HepG2 (cell line): ENCODE results near the gene NDUFB3. TPM values are rescaled to one million over a fixed set of nuclear protein-coding genes. Genes with fewer than 3 reads are reported as not detected.

Source experiments
- ATAC-seq: fragments of 200-7000 bp; cut with Tn5 transposase; 3 replicates; pipeline ENCODE4 v1.9.1; 2020; ENCODE audit warnings: mild to moderate bottlenecking, moderate library complexity
- BruUV-seq: library from RNA; stranded (reverse); fragments of 400-500 nt; replicated peaks from 2 replicates; lab custom pipeline; 2021; lab: Mats Ljungman, UMichigan
- CTCF ChIA-PET: fragments of 300-600 bp; formaldehyde crosslinking; extraction: SDS; loops from one replicate; lab custom pipeline; 2021; ENCODE audit warnings: low total read pairs, inconsistent platforms, low intra/inter-chr PET ratio; lab: Yijun Ruan, JAX
- POLR2A ChIA-PET: fragments of 350-600 bp; sonication (Branson Sonifier 250); formaldehyde crosslinking; loops from one replicate; lab custom pipeline; 2020; ENCODE audit warnings: antibody characterized with exemption, inconsistent platforms; lab: Yijun Ruan, JAX
- DNase-seq: peaks from one replicate; pipeline ENCODE4 v3.0.0-alpha.2; 2015; ENCODE audit warnings: low spot score
- FAIRE-seq: peaks from 3 replicates; lab custom pipeline; 2011; peaks lifted over from hg19 to GRCh38; lab: Jason Lieb, UNC
- H2AFZ ChIP-seq: one replicate; pipeline ENCODE4 v1.6.1; 2011; ENCODE audit warnings: low read length, inconsistent platforms
- H3K27ac ChIP-seq: fragments of 300-600 bp; 3 replicates; pipeline ENCODE4 v1.8.0; 2011; ENCODE audit warnings: mixed run types, mild to moderate bottlenecking, mixed read lengths, low read length, inconsistent platforms; ENCODE audit not compliant: insufficient read depth; ENCODE audit errors: extremely low read length
- H3K27me3 ChIP-seq, 2 experiments: fragments of 200-600 bp in 1 of 2; 2 replicates in 1 of 2; 3 replicates in 1 of 2; pipeline versions ENCODE4 v1.6.0 to v1.8.0; 2011; ENCODE audit warnings: low read length in 2 of 2, mild to moderate bottlenecking in 2 of 2, moderate library complexity in 2 of 2, inconsistent platforms in 1 of 2; ENCODE audit not compliant: insufficient read depth in 2 of 2, control insufficient read depth in 1 of 2
- H3K36me3 ChIP-seq, 2 experiments: fragments of 200-600 bp in 1 of 2; replicated peaks in 1 of 2; 2 replicates in 1 of 2; 3 replicates in 1 of 2; pipeline versions ENCODE4 v1.5.1 to v1.8.0; 2011; ENCODE audit warnings: low read length in 2 of 2, inconsistent platforms in 1 of 2; ENCODE audit not compliant: insufficient read depth in 2 of 2, control insufficient read depth in 1 of 2
- H3K4me1 ChIP-seq: 2 replicates; pipeline ENCODE4 v1.5.1; 2012; ENCODE audit warnings: low read length, inconsistent platforms; ENCODE audit not compliant: insufficient read depth
- H3K4me2 ChIP-seq: 2 replicates; pipeline ENCODE4 v1.6.0; 2011; ENCODE audit warnings: low read depth, low read length, inconsistent platforms
- H3K4me3 ChIP-seq, 3 experiments: fragments of 200-600 bp in 1 of 3; sonication (generic), shearing (Covaris generic) in 1 of 3; replicated peaks in 1 of 3; 2 replicates each; pipeline ENCODE4 v1.5.1; 2011 to 2016; ENCODE audit warnings: low read length in 3 of 3, inconsistent platforms in 2 of 3, low read depth in 2 of 3, mild to moderate bottlenecking in 2 of 3, control low read depth in 1 of 3, mixed read lengths in 1 of 3; ENCODE audit not compliant: insufficient read depth in 1 of 3
- H3K79me2 ChIP-seq: one replicate; pipeline ENCODE4 v1.6.1; 2011; ENCODE audit warnings: low read length, inconsistent platforms; ENCODE audit not compliant: insufficient read depth
- H3K9ac ChIP-seq: 2 replicates; pipeline ENCODE4 v1.6.0; 2011; ENCODE audit warnings: mild to moderate bottlenecking, low read depth, low read length, inconsistent platforms; ENCODE audit not compliant: insufficient read depth
- H3K9me3 ChIP-seq: 2 replicates; pipeline ENCODE4 v1.5.1; 2012; ENCODE audit warnings: mild to moderate bottlenecking, low read length
- H4K20me1 ChIP-seq: 2 replicates; pipeline ENCODE4 v1.6.0; 2011; ENCODE audit warnings: inconsistent platforms, mild to moderate bottlenecking, low read length, moderate library complexity; ENCODE audit not compliant: insufficient read depth
- NFE2 ChIP-seq: sonication (generic); formaldehyde crosslinking; IDR thresholded peaks from 2 replicates; pipeline ENCODE4 v1.4.0; 2020; ENCODE audit warnings: missing genetic modification reagents
- SNAI1 ChIP-seq: sonication (generic); formaldehyde crosslinking; IDR thresholded peaks from 2 replicates; pipeline ENCODE4 v1.5.0; 2020; ENCODE audit warnings: mild to moderate bottlenecking, missing genetic modification reagents, borderline replicate concordance
- ZKSCAN5 ChIP-seq: sonication (generic); formaldehyde crosslinking; IDR thresholded peaks from 2 replicates; pipeline ENCODE4 v1.5.1; 2020; ENCODE audit warnings: mild to moderate bottlenecking, missing genetic modification reagents
- ZNF20 ChIP-seq: sonication (generic); formaldehyde crosslinking; IDR thresholded peaks from 2 replicates; pipeline ENCODE4 v1.4.0; 2020; ENCODE audit warnings: mild to moderate bottlenecking, moderate library complexity, missing genetic modification reagents
- ZNF367 ChIP-seq: sonication (generic); formaldehyde crosslinking; IDR thresholded peaks from 2 replicates; pipeline ENCODE4 v1.4.0; 2020; ENCODE audit warnings: missing genetic modification reagents, borderline replicate concordance
- ZNF558 ChIP-seq: sonication (generic); formaldehyde crosslinking; IDR thresholded peaks from 2 replicates; pipeline ENCODE4 v1.9.0; 2022; ENCODE audit warnings: mild to moderate bottlenecking, missing genetic modification reagents, borderline replicate concordance
- ZNF616 ChIP-seq: sonication (generic); formaldehyde crosslinking; IDR thresholded peaks from 2 replicates; pipeline ENCODE4 v1.5.0; 2020; ENCODE audit warnings: low read depth, mild to moderate bottlenecking, missing genetic modification reagents
- ZNF878 ChIP-seq: sonication (generic); formaldehyde crosslinking; IDR thresholded peaks from 2 replicates; pipeline ENCODE4 v1.8.1; 2023; ENCODE audit warnings: mild to moderate bottlenecking, missing genetic modification reagents, moderate library complexity
- WGBS: methylation state at CpG from one replicate; pipeline ENCODE4 v1.1.6; 2017; ENCODE audit warnings: low lambda C conversion rate; 5-methylcytosine and 5-hydroxymethylcytosine counted together
- in situ Hi-C: cut with HindIII; loops from 2 replicates; pipeline ENCODE4 v1.10.0; 2017; ENCODE audit warnings: low pct_unique_long_range_greater_than_20kb; ENCODE audit not compliant: extremely low pct_ligation_motif_present
- intact Hi-C: fragments of 100-400 bp; cut with micrococcal nuclease; formaldehyde crosslinking; loops from one replicate; pipeline ENCODE4 v1.10.0; 2022; ENCODE audit not compliant: unreplicated experiment
- polyA plus RNA-seq, 8 experiments: library from polyadenylated mRNA; depleted of rRNA in 3 of 8; stranded (reverse) in 7 of 8; unstranded in 1 of 8; fragments of >200 nt; fragmentation: Illumina TruSeq in 4 of 8; extraction: Trizol in 4 of 8; gene quantifications; 2 replicates each; pipeline versions ENCODE4 v1.2.1 to v1.2.3, GENCODE V29; 2011 to 2016; ENCODE audit warnings: low read depth in 4 of 8, missing spikeins in 1 of 8, mixed read lengths in 1 of 8; ENCODE audit not compliant: insufficient read depth in 1 of 8
- total RNA-seq, 5 experiments: library from RNA; depleted of rRNA; stranded (reverse); fragments of >200 nt; fragmentation: Illumina TruSeq; extraction: Trizol; gene quantifications; 2 replicates each; pipeline ENCODE4 v1.2.3, GENCODE V29; 2016; ENCODE audit warnings: low read depth in 1 of 5
- TF ChIP-seq, protein P1 (sequence below): sonication (generic); formaldehyde crosslinking; IDR thresholded peaks from 2 replicates; pipeline ENCODE4 v1.4.0; 2020; ENCODE audit warnings: missing genetic modification reagents
- TF ChIP-seq, protein P2 (sequence below), 2 experiments: IDR thresholded peaks; 2 replicates each; pipeline ENCODE4 v1.6.1; 2011 to 2012; ENCODE audit warnings: low read length in 2 of 2, borderline replicate concordance in 1 of 2, low read depth in 1 of 2, mild to moderate bottlenecking in 1 of 2, moderate library complexity in 1 of 2
- TF ChIP-seq, protein P3 (sequence below): sonication (generic); formaldehyde crosslinking; IDR thresholded peaks from 2 replicates; pipeline ENCODE4 v1.4.0; 2020; ENCODE audit warnings: missing genetic modification reagents

NDUFB3 gene
- total and polyA plus RNA-seq, 2 of the 13 experiments (the other 11 are each of a cell fraction or from before 2014, with no cell fraction given), result 50.7 to 159 TPM

DNA sequence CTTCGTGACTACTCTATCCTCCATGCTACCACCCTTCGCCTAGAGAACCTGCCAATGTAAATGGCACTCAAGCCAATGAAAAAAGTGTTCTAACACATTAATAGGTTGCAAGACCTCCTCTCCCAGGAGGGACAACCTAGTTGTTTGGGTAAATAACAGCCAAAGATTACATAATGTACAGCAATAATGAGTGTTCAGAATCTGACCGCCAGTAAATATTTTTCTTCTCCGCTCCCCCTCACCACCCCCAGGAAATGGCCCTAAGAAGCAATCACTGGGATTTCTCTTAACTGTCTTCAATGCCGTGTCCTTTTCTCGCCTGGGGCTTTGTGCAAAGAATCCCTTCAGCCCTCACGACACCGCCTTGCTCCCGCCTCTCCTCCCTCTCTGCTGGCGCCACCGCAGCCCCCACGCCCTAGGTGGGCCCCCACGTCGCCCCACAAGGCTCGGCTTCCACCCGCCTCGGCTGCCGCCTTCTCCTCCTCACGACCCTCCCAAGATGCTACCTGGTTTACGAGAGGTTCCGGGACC lies 788 bp upstream of the NDUFB3 start:
- Histone ChIP-seq H3K79me2 (peaks cover 66% of the 10 kb centered on the region), H3K4me3 (peak overlapping the region; percentile 77 to 91 (median 91)), H3K36me3 (peaks cover 0 to 4% of the 10 kb centered on the region in 2 experiments; a peak in 2 of 5 replicates), H3K27ac (peak overlapping the region; percentile 88), H3K4me2 (peak overlapping the region; percentile 71), H4K20me1 (no peaks in the 10 kb centered on the region), H3K9ac (peak overlapping the region; percentile 91), H2AFZ (peak overlapping the region; percentile 32), H3K27me3 (no peaks in the 10 kb centered on the region; a peak in 1 of 5 replicates), H3K9me3 (no peaks in the 10 kb centered on the region), H3K4me1 (peaks cover 34% of the 10 kb centered on the region)
- 0% methylated on average over 21 of the region's 21 CpGs for WGBS
- TSS peak; percentile 63 for BruUV-seq
- intact Hi-C loops, result loop anchor here (1.0 kb wide), 4 partner anchors 87 to 170 kb away; no protein-coding TSS in a partner anchor
- ChIA-PET POLR2A (interaction anchor here (0.8 to 2.7 kb wide), 10 partner anchors 45 to 181 kb away, joined by 3 to 42 read pairs (median 4); partner anchors contain the start of genes CASP10, CFLAR, NIF3L1 and ORC2), CTCF (interaction anchor here (0.9 to 2.1 kb wide), 4 partner anchors 47 to 163 kb away, joined by 3 to 7 read pairs (median 4); partner anchors contain the start of gene ORC2)
- DNase-seq, result peak; percentile 35
- peak; percentile 57 for ATAC-seq
- in situ Hi-C loops, result loop anchor here (5.0 kb wide), 3 partner anchors 46 to 164 kb away; partner anchors contain the start of gene CFLAR
- FAIRE-seq, result no peak
- TF ChIP-seq SNAI1 (CRISPR knock-in tag) (0 out of 2 replicates have a peak, but pooled peaks have one; percentile 89), ZNF878 (CRISPR knock-in tag) (0 out of 2 replicates have a peak, but pooled peaks have one; percentile 79), ZNF20 (CRISPR knock-in tag) (0 out of 2 replicates have a peak, but pooled peaks have one; percentile 58), ZNF367 (CRISPR knock-in tag) (no peak), ZNF616 (CRISPR knock-in tag) (peak; percentile 11; the same call in 1 of the 2 replicates), ZKSCAN5 (CRISPR knock-in tag) (no peak), ZNF558 (CRISPR knock-in tag) (0 out of 2 replicates have a peak, but pooled peaks have one; percentile 35), NFE2 (0 out of 2 replicates have a peak, but pooled peaks have one; percentile 19)
- TF ChIP-seq, protein P1, sequence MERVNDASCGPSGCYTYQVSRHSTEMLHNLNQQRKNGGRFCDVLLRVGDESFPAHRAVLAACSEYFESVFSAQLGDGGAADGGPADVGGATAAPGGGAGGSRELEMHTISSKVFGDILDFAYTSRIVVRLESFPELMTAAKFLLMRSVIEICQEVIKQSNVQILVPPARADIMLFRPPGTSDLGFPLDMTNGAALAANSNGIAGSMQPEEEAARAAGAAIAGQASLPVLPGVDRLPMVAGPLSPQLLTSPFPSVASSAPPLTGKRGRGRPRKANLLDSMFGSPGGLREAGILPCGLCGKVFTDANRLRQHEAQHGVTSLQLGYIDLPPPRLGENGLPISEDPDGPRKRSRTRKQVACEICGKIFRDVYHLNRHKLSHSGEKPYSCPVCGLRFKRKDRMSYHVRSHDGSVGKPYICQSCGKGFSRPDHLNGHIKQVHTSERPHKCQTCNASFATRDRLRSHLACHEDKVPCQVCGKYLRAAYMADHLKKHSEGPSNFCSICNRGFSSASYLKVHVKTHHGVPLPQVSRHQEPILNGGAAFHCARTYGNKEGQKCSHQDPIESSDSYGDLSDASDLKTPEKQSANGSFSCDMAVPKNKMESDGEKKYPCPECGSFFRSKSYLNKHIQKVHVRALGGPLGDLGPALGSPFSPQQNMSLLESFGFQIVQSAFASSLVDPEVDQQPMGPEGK (CRISPR knock-in tag), result peak; percentile 94
- TF ChIP-seq, protein P2, sequence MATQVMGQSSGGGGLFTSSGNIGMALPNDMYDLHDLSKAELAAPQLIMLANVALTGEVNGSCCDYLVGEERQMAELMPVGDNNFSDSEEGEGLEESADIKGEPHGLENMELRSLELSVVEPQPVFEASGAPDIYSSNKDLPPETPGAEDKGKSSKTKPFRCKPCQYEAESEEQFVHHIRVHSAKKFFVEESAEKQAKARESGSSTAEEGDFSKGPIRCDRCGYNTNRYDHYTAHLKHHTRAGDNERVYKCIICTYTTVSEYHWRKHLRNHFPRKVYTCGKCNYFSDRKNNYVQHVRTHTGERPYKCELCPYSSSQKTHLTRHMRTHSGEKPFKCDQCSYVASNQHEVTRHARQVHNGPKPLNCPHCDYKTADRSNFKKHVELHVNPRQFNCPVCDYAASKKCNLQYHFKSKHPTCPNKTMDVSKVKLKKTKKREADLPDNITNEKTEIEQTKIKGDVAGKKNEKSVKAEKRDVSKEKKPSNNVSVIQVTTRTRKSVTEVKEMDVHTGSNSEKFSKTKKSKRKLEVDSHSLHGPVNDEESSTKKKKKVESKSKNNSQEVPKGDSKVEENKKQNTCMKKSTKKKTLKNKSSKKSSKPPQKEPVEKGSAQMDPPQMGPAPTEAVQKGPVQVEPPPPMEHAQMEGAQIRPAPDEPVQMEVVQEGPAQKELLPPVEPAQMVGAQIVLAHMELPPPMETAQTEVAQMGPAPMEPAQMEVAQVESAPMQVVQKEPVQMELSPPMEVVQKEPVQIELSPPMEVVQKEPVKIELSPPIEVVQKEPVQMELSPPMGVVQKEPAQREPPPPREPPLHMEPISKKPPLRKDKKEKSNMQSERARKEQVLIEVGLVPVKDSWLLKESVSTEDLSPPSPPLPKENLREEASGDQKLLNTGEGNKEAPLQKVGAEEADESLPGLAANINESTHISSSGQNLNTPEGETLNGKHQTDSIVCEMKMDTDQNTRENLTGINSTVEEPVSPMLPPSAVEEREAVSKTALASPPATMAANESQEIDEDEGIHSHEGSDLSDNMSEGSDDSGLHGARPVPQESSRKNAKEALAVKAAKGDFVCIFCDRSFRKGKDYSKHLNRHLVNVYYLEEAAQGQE (IDR thresholded peaks at IDR 0.05; ENCODE audit: borderline replicate concordance in 1 of 2, low read depth in 1 of 2, low read length in 2 of 2), result no peak
- TF ChIP-seq, protein P3, sequence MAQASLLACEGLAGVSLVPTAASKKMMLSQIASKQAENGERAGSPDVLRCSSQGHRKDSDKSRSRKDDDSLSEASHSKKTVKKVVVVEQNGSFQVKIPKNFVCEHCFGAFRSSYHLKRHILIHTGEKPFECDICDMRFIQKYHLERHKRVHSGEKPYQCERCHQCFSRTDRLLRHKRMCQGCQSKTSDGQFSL (CRISPR knock-in tag), result no peak; the same call in 1 of the 2 replicates
